IPS DF 6.9 (cell line): ENCODE measurements around the gene ZNF747.

Experiments
- DNase-seq: peaks from one replicate; pipeline ENCODE4 v3.0.0-alpha.2; 2013; ENCODE audit warnings: low read depth, low spot score
- H3K27ac ChIP-seq: one replicate; pipeline ENCODE4 v1.5.1; 2013; ENCODE audit warnings: low read length, control low read depth
- H3K27me3 ChIP-seq: 2 replicates; pipeline ENCODE4 v1.6.1; 2013; ENCODE audit warnings: mild to moderate bottlenecking, low read length; ENCODE audit not compliant: control insufficient read depth, insufficient read depth
- H3K36me3 ChIP-seq: 2 replicates; pipeline ENCODE4 v1.6.1; 2013; ENCODE audit warnings: low read length; ENCODE audit not compliant: control insufficient read depth, insufficient read depth
- H3K4me1 ChIP-seq: 2 replicates; pipeline ENCODE4 v1.6.1; 2013; ENCODE audit warnings: low read length; ENCODE audit not compliant: control insufficient read depth, insufficient read depth
- H3K4me3 ChIP-seq: 2 replicates; pipeline ENCODE4 v1.5.1; 2013; ENCODE audit warnings: mild to moderate bottlenecking, low read length
- H3K9me3 ChIP-seq: 2 replicates; pipeline ENCODE4 v1.6.1; 2013; ENCODE audit warnings: low read length, inconsistent platforms; ENCODE audit not compliant: control insufficient read depth, insufficient read depth
- WGBS: extraction: QIAGEN DNeasy Blood & Tissue Kit; methylation state at CpG from one replicate; pipeline ENCODE4 v1.1.7; 2013; ENCODE audit warnings: mixed read lengths, missing lambda C conversion rate; ENCODE audit not compliant: insufficient read length, insufficient coverage; 5-methylcytosine and 5-hydroxymethylcytosine counted together

Gene ZNF747

GRCh38 chr16:30488764-30489605 lies 45.7 kb downstream of the ZNF747 start:
- Histone ChIP-seq H3K36me3 (no peaks in the 10 kb centered on the region), H3K9me3 (no peaks in the 10 kb centered on the region), H3K27ac (no peak overlapping the region), H3K4me1 (peaks cover 2% of the 10 kb centered on the region; the same call in 1 of the 2 replicates), H3K27me3 (no peaks in the 10 kb centered on the region), H3K4me3 (no peak overlapping the region)
- no peak for DNase-seq
- WGBS, result no CpG with 5 or more reads among the region's 11 CpGs

- WGBS, result no CpG with 5 or more reads among the region's 7 CpGs
- H3K27me3 ChIP-seq, result no peaks in the 10 kb centered on the region
- H3K4me1 ChIP-seq, result peaks cover 2% of the 10 kb centered on the region; the same call in 1 of the 2 replicates
- no peaks in the 10 kb centered on the region for H3K9me3 ChIP-seq
- no peak overlapping the region for H3K27ac ChIP-seq
- no peak for DNase-seq
- no peaks in the 10 kb centered on the region for H3K36me3 ChIP-seq
- no peak overlapping the region for H3K4me3 ChIP-seq
These were observed 48.7 kb downstream of the ZNF747 start for GRCh38 chr16:30485818-30486436.

GRCh38 chr16:30484887-30485286 lies 49.8 kb downstream of the ZNF747 start:
- Histone ChIP-seq H3K27me3 (no peaks in the 10 kb centered on the region), H3K36me3 (no peaks in the 10 kb centered on the region), H3K9me3 (no peaks in the 10 kb centered on the region), H3K4me1 (peaks cover 2% of the 10 kb centered on the region; the same call in 1 of the 2 replicates), H3K4me3 (no peak overlapping the region), H3K27ac (no peak overlapping the region)
- DNase-seq, result no peak

DNA sequence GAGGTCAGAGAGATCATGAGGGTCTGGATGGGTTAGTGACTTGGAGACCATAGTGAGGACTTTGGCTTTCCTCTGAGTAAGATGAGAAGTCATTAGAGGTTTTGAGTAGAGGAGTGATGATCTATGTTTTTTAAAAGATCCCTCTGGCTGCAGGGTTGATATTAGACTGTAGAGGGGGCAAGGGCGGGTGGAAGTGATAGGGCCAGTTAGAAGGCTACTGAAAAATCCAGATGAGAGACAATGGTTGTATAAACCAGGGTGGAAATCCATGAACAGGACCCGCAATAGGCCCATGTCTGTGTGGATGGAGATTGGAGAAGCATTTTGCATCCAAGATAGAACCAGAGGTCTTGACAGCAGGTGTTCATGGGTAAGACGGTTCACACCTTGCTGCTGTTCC lies 52.3 kb downstream of the ZNF747 start:
- H3K4me1 ChIP-seq, result no peaks in the 10 kb centered on the region
- no CpG with 5 or more reads among the region's 3 CpGs for WGBS
- H3K27ac ChIP-seq, result no peak overlapping the region
- H3K9me3 ChIP-seq, result no peaks in the 10 kb centered on the region
- no peak for DNase-seq
- no peaks in the 10 kb centered on the region for H3K36me3 ChIP-seq
- H3K27me3 ChIP-seq, result no peaks in the 10 kb centered on the region
- H3K4me3 ChIP-seq, result no peak overlapping the region

DNA sequence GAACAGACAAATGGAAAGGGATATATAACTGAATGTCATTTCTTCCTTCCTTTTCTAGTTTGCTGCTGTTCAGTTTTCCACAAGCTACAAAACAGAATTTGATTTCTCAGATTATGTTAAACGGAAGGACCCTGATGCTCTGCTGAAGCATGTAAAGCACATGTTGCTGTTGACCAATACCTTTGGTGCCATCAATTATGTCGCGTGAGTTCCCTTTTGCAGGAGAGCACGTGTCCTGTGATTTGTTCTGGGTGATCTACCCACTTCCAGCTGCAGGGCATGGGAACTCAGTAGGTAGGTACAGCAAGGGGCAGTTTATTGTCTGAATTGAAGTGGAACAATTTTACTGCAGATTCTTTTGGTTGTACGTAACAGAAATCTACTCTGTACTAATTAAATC lies 53.3 kb downstream of the ZNF747 start:
- DNase-seq, result no peak
- WGBS, result no CpG with 5 or more reads among the region's 5 CpGs
- no peaks in the 10 kb centered on the region for H3K27me3 ChIP-seq

More for the DNA sequence above, 53.3 kb downstream of the ZNF747 start:
- H3K4me3 ChIP-seq, result no peak overlapping the region
- no peaks in the 10 kb centered on the region for H3K4me1 ChIP-seq
- no peaks in the 10 kb centered on the region for H3K36me3 ChIP-seq
- no peaks in the 10 kb centered on the region for H3K9me3 ChIP-seq
- H3K27ac ChIP-seq, result no peak overlapping the region
